ENCODE data around the gene PPP2R2B.
"Not testable (repeated sequence)": the region's sequence is repeated elsewhere in the genome, so short reads cannot be mapped to it uniquely, and the experiment has no call there.

The PPP2R2B gene

DNA sequence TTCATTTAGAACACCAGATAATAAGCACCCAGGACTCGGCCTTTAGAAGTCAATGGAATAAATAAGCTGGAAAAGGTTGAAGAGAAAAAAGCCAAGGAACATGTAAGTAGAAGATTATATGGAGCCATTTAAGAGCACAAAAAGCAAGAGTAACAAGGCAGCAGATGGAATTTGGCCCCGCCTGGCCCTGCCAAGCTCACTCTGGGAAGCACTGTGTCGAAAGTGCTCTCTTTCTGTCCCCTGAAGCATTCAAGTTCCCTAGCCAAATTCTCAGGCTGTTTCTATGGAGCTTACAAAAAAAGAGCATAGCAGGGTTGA lies 289.6 kb downstream of the PPP2R2B start:
- no peak for DNase-seq

DNA sequence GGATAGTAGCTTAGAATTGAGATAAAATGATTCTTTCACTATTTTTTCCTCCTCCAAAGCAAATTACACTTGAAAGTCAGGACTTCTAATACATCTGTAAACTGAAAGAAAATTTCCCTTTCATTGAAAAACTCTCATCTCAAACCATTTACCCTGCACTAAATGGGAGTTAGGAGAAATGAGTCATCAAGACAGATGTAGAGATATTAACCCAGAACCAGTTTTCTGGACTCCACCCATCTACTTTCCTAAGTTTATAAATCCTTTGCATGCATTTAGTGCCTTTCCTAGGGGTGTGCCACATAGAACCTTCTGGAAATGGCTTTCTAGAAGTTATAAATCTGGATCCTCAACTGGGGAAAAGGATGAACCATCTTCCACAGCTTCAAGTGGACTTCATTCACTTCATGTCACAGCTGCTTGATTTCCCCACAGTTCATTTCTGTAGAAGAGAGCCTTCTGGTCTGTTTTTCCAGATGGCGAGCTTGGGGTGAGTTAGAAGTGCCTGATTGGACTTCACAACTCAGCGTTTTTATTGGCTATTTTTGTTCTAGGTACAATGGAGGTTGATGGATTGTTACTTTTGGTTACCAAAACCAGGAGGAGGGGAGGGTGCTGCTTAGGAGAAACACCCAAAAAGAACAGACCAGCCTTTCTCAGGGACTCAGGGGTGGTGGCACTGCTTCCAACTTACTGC lies 290.1 kb downstream of the PPP2R2B start:
- DNase-seq = peak in 1 of 5 experiments; percentile 12

DNA sequence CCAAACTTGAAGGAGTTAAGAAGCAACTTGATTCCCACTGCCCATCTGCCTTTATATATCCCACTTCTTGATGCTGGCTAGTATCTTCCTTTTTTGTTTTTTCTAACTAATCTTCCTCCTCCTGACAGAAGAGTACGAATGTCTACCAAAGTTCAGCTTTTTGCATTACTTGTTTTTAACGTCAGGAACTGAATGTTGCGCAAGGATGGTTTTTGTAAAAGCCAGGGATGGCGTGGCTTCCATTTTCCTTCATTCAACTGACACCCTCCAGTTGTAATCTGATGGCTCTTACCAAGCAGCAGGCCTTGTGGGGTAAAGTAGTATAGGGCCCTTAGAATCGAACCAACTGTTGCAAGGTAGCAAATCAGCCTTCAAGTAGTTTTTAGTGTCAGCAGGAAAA lies 291.8 kb downstream of the PPP2R2B start:
- DNase-seq = no peak

DNA sequence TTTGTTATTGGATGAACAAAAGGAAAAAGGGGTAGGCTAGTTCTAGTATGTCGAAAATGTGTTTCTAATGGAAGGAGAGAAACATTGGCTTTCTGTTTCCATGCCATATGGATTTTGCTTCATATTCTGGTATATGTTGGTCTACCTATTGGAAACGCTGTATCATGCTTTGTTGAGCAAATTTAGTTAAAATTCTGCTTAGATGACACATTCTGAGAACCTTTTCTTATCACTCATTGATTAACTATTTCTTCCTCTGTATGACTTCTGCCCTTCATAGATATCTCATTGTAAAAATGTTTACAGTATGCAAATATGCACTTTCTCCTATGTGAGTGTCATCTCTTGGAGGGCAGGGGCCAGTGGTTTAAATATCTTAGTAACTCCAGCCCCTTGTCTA lies 293.8 kb downstream of the PPP2R2B start:
- DNase-seq = no peak

DNA sequence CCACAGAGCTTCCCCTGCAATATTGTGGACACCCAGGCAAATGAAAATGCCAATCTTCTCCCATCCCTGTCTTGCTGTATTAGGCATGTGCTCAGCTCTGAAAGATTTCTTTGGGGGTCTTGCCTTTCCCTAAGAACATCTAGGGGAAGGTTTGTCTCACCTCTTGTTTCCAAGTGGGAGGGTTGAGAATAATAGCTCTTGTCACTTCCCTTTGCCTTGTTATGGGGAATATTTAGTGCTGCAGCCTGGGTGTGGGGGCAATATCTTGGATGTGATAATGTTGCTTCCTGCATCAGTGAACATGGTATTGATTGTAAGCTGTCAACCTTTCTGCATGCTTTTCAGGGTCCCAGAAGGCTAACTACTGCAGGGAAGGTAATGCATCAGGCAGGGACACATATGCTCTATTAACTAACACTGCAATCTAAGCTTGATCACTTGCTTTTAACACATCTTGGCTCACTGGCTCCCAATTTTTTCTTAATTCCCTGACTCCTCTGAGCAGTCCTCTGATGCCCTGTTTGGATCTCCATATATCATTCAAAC lies 296.4 kb downstream of the PPP2R2B start:
- DNase-seq = no peak

DNA sequence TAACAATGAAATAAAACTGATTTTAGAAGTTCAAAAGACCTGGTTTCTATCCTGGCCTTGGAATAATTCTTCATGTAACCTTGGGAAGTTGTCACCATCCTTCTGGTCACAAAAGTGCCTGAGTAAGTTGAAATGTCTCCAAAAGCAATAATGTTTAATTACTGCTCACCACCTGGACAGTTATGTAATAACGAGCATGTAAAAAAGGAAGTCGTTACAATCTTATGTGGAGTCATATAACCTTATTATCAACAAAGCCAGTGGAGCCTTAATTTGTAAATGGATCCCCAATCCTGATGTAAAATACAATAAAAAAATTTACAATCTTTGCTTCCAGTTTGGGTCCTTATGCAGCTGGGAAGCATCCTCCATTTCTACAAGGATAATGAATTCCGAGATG lies 298.3 kb downstream of the PPP2R2B start:
- no peak for DNase-seq

DNA sequence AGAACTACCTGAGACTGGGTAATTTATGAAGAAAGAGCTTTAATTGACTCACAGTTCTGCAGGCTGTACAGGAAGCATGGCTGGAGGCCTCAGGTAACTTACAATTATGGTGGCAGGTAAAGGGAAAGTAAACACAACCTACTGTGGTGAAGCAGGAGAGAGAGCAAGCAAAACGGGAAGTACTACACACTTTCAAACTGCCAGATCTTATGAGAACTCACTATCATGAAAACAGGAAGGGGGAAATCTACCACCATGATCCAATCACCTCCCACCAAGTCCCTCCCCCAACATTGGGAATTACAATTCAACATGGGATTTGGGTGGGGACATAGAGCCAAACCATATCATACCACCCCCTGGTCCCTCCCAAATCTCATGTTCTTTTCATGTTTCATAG lies 303.8 kb downstream of the PPP2R2B start:
- DNase-seq = no peak

DNA sequence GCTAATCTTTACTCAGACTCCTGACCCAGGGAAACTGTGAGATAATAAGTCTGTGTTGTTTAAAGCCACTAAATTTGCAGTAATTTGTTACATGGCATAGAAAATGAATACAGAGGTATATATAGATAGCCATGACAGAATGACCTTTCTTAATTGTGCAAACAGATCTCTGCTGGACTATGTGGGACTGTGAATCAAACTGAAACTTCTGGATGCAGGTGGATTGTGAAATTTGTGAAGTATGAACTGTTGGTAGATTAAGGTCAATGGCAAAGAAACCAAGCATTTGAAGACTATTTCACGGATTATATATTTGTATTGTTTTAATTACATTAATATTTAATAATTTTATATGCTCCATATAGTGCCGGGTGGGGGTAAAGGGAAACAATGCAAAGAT lies 310.4 kb downstream of the PPP2R2B start:
- DNase-seq = no peak

DNA sequence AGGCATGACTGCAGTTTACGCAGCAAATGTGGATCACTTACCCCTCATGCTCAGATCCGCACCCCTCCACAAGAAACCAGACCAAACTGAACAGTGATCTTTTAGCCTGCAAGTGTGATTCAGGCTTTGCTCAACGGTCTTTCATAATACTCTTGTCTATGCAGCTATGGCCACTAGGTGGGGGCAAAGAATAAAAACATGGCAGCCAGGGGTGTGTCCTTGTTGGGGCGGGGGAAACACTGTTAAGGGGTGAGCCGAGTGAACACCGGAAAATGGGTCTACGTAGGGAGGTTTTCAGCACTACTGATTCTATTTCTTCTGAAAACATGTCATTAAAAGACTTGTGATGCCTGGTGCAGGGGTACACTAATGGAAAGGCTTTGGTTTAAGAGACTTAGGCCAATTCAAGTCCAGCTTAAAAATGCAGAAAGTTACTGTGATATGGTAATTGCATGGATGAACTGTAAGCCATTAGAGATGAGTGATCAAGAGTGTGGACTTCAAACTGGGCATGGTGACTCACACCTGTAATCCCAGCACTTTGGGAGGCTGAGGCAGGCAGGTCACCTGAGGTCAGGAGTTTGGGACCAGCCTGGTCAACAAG lies 312.7 kb downstream of the PPP2R2B start:
- DNase-seq = peak in 2 of 5 experiments; percentile 31 to 57

DNA sequence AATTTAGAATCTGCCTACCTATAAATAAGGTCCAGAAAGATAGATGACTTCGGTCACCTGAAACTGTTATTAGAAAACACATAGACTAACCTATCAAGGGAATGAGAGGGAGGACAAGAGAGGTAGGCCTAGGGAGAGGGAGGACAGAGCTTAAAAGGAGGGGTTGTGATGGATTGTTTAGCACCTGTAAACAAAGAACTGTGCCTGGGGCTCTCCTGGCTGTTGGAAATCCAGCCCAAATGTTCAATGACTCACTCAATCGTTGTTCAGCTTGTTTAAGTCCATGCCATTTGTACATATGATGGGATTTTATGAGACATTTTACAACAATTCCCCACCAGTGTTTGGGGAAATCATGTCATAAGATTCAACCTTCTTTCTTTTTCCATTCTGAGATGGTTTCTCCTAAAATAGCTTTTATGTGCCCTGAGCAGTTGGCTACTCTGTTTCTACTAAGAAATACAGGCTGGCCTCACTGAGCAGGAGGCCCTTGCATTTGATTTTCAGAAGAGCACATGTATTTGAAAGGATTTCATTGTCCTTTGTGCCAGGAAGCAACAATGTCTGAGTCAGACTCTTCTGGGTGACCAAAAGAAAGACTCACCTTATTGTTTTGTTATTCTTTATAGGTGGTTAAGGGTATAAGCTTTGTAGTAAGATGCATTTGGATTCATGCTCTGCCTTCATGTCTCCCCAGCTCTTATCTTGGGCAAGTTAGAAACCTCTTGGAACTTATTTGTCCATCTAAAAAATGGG lies 314.4 kb downstream of the PPP2R2B start:
- no peak for DNase-seq

DNA sequence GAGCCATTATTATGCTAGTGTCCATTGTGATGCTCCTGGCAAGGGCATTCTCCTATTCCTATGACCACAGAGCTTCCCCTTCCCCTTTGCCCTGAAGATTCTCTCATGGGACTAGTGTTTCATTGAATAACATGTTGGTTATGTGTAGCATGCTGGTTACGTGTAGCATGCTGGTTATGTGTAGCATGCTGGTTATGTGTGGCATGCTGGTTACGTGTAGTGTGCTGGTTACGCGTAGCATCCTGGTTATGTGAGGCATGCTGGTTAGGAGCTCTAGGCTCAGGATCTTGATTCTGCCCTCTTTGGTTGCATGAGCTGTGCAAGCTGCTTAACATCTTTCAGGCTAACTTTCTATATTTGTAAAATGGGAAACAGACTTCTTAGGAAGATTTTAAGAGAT lies 316.1 kb downstream of the PPP2R2B start:
- no peak for DNase-seq

DNA sequence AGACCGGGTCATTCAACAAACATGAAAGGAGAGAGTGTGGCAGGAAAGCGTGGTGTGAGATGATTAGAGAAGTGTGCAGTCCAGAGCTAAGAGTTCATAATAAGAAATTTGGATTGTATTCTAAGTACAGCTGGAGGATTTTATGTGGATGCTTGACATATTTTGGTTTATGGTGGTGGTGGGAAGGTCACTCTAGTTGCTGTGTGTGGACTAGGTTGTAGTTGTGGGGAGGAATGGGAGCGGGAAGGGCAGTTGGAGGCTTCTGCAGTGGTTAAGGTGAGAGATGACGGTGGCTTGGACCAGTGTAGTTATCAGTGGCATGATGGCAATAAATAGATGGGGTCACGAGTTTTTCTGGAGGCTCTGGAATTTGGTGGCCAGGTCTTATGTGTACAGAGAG lies 316.8 kb downstream of the PPP2R2B start:
- DNase-seq = no peak

DNA sequence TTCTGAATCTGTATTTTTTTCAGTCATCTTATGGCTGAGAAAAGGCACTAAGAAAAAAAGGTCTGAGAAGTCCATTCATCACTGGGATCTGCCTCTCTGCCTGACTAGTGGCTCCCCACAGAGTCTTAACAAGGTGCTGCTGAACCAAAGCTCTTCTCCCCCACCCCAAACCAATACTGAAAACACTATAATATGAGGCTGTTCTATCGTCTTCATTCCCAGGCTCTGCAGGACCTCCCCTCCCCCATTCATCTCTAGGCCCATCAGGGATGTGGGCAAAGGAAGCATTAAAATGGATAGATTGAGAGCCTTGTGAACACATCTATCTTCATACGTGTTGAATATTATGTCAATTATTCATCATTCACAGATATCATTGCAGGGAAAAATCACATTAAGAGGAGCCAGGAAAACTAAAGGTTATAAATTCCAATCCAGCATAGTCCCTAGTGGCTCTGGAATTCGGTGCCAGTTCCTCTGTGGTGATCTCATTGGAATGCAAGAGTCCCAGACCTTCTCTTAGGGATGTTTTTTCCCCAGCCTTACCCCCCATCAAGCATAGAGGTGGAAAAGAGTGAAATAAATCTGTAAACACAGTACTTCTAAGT lies 318.2 kb downstream of the PPP2R2B start:
- DNase-seq = no peak

DNA sequence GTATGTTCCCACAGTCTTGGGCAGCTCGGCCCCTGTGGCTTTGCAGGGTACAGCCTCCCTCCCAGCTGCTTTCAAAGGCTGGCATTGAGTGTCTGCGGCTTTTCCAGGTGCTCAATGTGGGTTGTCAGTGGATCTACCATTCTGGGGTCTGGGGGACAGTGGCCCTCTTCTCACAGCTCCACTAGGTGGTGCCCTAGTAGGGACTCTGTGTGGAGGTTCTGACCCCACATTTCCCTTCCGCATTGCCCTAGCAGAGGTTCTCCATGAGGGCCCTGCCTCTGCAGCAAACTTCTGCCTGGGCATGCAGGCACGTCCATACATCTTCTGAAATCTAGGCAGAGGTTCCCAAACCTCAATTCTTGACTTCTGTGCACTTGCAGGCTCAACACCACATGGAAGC lies 321.7 kb downstream of the PPP2R2B start:
- not testable (repeated sequence) for DNase-seq

DNA sequence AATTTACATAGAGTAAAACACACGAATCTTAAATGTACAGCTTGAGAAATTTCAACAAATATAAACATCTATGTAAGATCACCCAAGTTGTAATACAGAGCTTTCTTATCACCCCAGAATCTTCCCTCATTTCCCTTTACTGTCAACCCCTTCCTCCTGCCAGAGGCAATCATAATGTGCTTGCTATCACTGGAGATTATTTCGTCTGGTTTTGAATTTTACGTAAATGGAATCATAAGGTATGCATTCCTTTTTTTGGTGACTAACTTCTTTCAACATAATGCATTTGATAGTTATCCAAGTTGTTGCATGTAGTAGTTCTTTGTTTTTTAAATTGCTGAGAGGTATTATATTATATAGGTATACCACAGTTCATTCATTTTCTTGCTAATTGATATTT lies 325.1 kb downstream of the PPP2R2B start:
- DNase-seq = no peak

DNA sequence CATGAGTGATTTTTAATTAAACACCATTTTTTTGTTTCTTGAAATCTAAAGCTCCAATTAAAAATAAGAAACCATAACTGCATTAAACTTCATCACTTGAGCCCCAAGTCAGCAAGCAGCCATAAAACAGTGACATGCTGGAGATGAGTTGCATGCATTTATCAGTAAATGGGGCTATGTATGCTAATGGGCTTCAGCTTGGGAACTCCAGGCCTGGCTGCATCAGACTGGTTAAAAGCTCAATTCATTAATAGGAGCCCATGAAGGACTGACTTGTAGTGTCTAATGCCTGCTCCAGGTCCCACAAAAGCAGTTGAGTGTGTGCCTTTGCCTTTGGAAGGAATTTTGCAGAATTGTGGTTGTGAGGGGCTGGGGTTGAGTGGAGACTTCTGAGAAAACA lies 328.9 kb downstream of the PPP2R2B start:
- no peak for DNase-seq

DNA sequence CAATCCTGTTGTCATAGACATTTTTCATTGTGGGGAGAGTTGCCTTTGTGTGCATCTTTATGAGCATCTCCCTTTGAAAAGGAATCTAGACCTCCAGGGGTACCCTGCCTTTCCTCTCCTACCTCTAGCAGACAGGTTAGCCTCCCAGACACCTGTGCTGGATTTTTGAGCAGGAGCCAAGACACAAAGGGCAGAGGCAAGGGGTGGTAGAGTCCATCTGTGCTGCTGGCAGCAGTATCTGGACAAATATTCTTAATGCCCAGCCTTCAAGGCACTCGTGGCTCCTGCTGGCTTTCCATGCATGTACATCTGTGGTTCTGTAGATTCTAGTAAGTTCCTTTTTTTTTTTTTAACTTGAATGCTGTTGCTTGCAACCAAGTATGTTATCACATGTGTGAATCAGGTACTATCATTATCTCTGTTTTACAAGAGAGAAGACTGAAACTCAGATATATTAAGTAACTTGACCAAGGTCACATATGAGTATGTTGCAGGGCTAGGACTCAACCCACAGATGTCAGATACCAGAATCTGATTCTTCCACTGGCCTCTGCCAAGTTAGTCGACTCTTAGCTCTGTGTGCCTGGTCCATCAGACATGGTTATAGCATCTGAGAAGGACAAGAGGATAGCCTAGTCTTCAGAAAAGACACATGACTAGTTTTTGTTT lies 329.6 kb downstream of the PPP2R2B start:
- peak in 1 of 5 experiments; percentile 8 for DNase-seq

DNA sequence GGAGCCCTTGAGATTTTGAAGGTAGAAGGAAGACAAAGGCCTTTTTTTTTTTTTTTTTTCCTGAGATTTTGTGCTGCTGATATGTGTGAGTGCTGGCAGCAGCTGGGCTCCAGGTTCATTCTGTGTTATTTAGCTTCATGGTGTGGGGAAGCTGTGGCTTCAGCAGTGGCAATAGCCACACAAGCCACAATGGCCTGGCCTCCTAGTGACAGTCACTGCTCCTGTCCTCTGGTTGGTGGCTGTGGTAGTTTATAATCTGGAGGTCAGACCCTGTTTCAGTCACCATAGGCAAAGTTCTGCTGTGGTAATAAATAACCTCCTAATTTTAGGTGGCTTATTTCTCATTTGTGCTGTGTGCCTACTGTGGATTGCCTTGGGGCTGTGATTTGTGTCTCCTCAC lies 334.3 kb downstream of the PPP2R2B start:
- no peak for DNase-seq

DNA sequence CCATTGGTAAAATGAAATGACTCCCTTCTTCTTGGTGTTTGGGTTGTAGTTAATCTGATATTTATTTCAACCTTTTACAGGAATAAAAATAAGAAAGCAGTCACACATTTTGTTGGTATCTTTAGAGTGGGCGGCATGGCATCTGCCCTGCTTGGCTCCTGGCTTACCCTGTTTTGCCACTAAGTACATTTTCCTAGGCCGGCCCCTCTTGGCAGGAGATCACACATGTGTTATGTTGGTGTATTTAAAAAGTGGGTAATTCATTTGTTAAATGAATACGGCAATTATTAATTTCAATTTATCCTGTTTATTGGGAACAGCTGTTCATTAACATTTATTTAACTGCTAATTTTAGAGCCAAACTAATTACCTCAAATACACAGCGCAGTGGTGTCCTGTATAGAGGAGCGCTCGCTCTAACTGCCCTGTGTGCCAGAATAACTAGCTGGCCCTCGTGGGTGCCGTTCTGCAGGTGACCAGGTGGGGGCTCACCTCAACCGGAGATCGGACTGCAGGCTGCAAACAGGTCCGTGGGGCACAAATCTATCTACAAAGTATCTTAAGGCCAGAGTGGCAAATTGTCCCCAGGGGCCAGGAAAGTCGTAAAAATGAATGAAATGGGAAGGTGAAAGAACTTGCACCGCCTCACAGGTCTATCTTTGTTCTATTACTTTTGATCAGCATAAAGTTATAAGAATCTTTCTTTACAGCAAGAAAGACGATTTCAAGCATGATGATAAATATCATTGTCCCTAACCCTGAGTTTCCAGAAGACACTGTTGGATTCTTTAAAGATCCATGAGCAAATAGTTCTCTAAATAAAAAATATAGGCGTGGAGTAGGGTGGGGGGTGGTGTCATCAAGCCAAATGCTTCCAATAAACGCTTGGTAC lies 336.4 kb downstream of the PPP2R2B start:
- peak; percentile 12 to 57 (median 33) for DNase-seq

DNA sequence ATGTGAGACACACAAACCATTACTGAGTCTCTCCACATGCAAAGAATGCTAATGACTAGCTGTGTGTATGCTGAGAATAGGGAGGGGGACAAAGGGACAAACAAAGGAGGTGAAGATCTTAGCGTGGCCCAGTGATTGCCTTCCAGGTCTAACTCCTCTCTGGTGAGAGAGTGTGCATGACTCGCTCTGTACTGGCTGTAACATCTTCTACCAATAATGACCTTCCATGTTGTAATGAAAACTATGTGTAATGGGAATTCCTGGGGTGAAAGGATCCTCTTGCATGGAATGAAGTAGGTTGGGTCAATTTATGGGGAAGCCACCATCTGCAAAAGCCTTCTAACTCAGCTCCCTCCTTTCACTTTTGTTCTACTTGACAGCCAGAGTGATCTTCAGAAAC lies 338.1 kb downstream of the PPP2R2B start:
- DNase-seq = no peak

DNA sequence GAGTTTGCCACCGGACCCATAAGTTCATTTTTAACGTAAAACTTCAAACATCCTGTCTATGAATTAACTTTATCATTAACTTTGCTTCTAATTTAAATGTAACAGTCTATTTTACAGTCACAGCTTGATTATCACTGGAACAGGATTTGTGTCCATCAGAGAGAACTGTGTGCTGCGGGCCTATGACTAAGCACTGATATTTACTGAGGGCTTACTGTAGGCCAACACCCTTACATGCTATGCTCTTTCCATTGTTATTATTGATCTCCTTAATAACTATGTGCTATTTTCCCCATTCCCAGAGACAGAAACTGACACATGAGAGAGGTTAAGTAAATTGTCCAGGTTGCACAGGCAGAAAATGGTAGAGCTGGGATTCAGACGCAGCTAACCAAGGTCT lies 338.6 kb downstream of the PPP2R2B start:
- no peak for DNase-seq

DNA sequence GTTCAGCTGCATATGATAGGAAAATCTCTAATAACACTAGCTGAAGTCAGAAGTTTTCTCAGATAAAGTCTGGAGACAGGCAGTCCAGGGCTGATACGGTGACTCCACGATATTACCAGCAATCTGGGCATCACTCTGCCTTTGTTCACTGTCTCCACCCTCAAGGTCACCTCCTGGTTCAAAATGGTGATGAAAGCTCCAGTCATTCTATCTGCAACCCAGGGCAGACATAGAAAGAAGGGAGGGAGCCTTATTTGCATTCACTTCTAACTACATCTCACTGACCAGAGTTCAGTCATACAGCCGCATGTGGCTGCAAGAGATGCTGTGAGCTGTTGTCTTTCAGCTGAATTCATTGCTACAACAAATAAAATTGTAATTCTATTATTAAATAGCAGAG lies 340.1 kb downstream of the PPP2R2B start:
- no peak for DNase-seq

Data from T-helper 2 cell (primary cell).